Liver (tissue), 9 donors: ENCODE measurements around the gene INHBB. TPM values are rescaled to one million over a fixed set of nuclear protein-coding genes. Genes with fewer than 3 reads are reported as not detected.

ENCODE experiments used
- DNase-seq: peaks from one replicate; pipeline ENCODE4 v3.0.0-alpha.2; 2017; ENCODE audit warnings: low spot score
- H3K27ac ChIP-seq, 2 donors: one replicate each; pipeline ENCODE4 v1.7.0; 2013; ENCODE audit warnings: inconsistent platforms in 2 of 2, low read length in 2 of 2, control low read depth in 1 of 2, low read depth in 1 of 2, mild to moderate bottlenecking in 1 of 2
- H3K27me3 ChIP-seq, 4 donors: one replicate each; pipeline versions ENCODE4 v1.6.1 to v1.7.0; 2013; ENCODE audit warnings: low read length in 3 of 4, inconsistent platforms in 1 of 4, mild to moderate bottlenecking in 1 of 4, moderate library complexity in 1 of 4; ENCODE audit not compliant: control insufficient read depth in 4 of 4, insufficient read depth in 4 of 4
- H3K36me3 ChIP-seq, 4 donors: one replicate each; pipeline versions ENCODE4 v1.6.1 to v1.7.0; 2013; ENCODE audit warnings: low read length in 3 of 4, mild to moderate bottlenecking in 3 of 4, low read depth in 1 of 4, moderate library complexity in 1 of 4; ENCODE audit not compliant: control insufficient read depth in 4 of 4, insufficient read depth in 3 of 4
- H3K4me1 ChIP-seq, 4 donors: one replicate each; pipeline versions ENCODE4 v1.6.1 to v1.7.0; 2013; ENCODE audit warnings: low read length in 3 of 4, mild to moderate bottlenecking in 3 of 4, moderate library complexity in 1 of 4; ENCODE audit not compliant: control insufficient read depth in 4 of 4, insufficient read depth in 4 of 4
- H3K4me3 ChIP-seq, 3 donors: one replicate each; pipeline versions ENCODE4 v1.6.1 to v1.7.0; 2013; ENCODE audit warnings: low read length in 3 of 3, control low read depth in 1 of 3, low read depth in 1 of 3, mild to moderate bottlenecking in 1 of 3
- H3K9ac ChIP-seq, 2 donors: one replicate each; pipeline ENCODE4 v1.7.0; 2013; ENCODE audit warnings: low read length in 2 of 2, mild to moderate bottlenecking in 2 of 2, moderate library complexity in 2 of 2, control low read depth in 1 of 2, low read depth in 1 of 2
- H3K9me3 ChIP-seq, 4 donors: one replicate each; pipeline versions ENCODE4 v1.6.1 to v1.7.0; 2013; ENCODE audit warnings: low read length in 3 of 4; ENCODE audit not compliant: control insufficient read depth in 4 of 4
- EGR1 ChIP-seq, 2 donors: IDR thresholded peaks; 2 replicates each; pipeline ENCODE4 v1.6.1; 2016 to 2018; ENCODE audit warnings: antibody characterized with exemption in 2 of 2, low read depth in 2 of 2
- HNF4A ChIP-seq, 2 donors: conservative IDR thresholded peaks; 2 replicates each; pipeline ENCODE4 v1.6.1; 2016; ENCODE audit warnings: antibody characterized with exemption in 2 of 2, mild to moderate bottlenecking in 2 of 2
- JUND ChIP-seq, 2 donors: IDR thresholded peaks; 2 replicates each; pipeline ENCODE4 v1.6.1; 2016; ENCODE audit warnings: antibody characterized with exemption in 2 of 2
- NR2F2 ChIP-seq: IDR thresholded peaks from 2 replicates; pipeline ENCODE4 v1.6.1; 2016; ENCODE audit warnings: antibody characterized with exemption
- REST ChIP-seq: IDR thresholded peaks from 2 replicates; pipeline ENCODE4 v1.6.1; 2016; ENCODE audit warnings: antibody characterized with exemption, mild to moderate bottlenecking
- RXRA ChIP-seq, 2 donors: IDR thresholded peaks; 2 replicates each; pipeline ENCODE4 v1.6.1; 2017 to 2018; ENCODE audit warnings: antibody characterized with exemption in 2 of 2, mild to moderate bottlenecking in 1 of 2
- SP1 ChIP-seq: IDR thresholded peaks from 2 replicates; pipeline ENCODE4 v1.6.1; 2018; ENCODE audit warnings: antibody characterized with exemption, mild to moderate bottlenecking
- TAF1 ChIP-seq: conservative IDR thresholded peaks from 2 replicates; pipeline ENCODE4 v1.6.1; 2016; ENCODE audit warnings: antibody characterized with exemption, mild to moderate bottlenecking
- ZBTB33 ChIP-seq: IDR thresholded peaks from 2 replicates; pipeline ENCODE4 v1.6.1; 2016; ENCODE audit warnings: antibody characterized with exemption
- WGBS: extraction: QIAGEN DNeasy Blood & Tissue Kit; methylation state at CpG from one replicate; pipeline ENCODE4 v1.1.7; 2013; 5-methylcytosine and 5-hydroxymethylcytosine counted together
- polyA plus RNA-seq, 2 donors: library from polyadenylated mRNA; stranded (reverse) in 1 of 2; unstranded in 1 of 2; fragments of 200-250 nt in 1 of 2; fragments of >200 nt in 1 of 2; fragmentation: Nextera tagmentation in 1 of 2; extraction: Ambion mirVana in 1 of 2; gene quantifications; one replicate each; pipeline versions ENCODE4 v1.2.1 to v1.2.3, GENCODE V29; 2013 to 2015
- total RNA-seq, 2 donors: library from RNA; depleted of rRNA; stranded (reverse); fragments of >200 nt; gene quantifications; one replicate each; pipeline ENCODE4 v1.2.3, GENCODE V29; 2014
- TF ChIP-seq, protein P1 (sequence below): fragments of 150-350 bp; IDR thresholded peaks from 2 replicates; pipeline ENCODE4 v1.5.1; 2017; ENCODE audit warnings: improper control_type of control experiment, low read depth, low read length; ENCODE audit not compliant: missing input control
- donor health status: healthy.
- donor health status: healthy.
- donor health status: healthy.
- donor health status: healthy.
- donor health status: healthy.

INHBB gene
- total and polyA plus RNA-seq, 4 donors = 0.36 to 7.4 (median 2.1) TPM

GRCh38 chr2:120323214-120323613, 22.7 kb upstream of the INHBB start:
- WGBS = 48% methylated on average over 10 of the region's 10 CpGs

More at GRCh38 chr2:120323214-120323613, 22.7 kb upstream of the INHBB start:
- Histone ChIP-seq H3K27me3 (no peaks in the 10 kb centered on the region), H3K4me1 (peaks cover 0 to 13% (median 12%) of the 10 kb centered on the region in 4 donors), H3K4me3 (no peak overlapping the region), H3K36me3 (no peaks in the 10 kb centered on the region), H3K9ac (no peak overlapping the region), H3K27ac (no peak overlapping the region), H3K9me3 (no peaks in the 10 kb centered on the region)
- DNase-seq = no peak
- no peak for TF ChIP-seq SP1
- no peak for TF ChIP-seq REST
- TF ChIP-seq JUND (IDR thresholded peaks at IDR 0.05) = no peak
- TF ChIP-seq HNF4A (conservative IDR thresholded peaks at IDR 0.05) = peak in 1 of 2 donors; percentile 43
- TF ChIP-seq, protein P1, sequence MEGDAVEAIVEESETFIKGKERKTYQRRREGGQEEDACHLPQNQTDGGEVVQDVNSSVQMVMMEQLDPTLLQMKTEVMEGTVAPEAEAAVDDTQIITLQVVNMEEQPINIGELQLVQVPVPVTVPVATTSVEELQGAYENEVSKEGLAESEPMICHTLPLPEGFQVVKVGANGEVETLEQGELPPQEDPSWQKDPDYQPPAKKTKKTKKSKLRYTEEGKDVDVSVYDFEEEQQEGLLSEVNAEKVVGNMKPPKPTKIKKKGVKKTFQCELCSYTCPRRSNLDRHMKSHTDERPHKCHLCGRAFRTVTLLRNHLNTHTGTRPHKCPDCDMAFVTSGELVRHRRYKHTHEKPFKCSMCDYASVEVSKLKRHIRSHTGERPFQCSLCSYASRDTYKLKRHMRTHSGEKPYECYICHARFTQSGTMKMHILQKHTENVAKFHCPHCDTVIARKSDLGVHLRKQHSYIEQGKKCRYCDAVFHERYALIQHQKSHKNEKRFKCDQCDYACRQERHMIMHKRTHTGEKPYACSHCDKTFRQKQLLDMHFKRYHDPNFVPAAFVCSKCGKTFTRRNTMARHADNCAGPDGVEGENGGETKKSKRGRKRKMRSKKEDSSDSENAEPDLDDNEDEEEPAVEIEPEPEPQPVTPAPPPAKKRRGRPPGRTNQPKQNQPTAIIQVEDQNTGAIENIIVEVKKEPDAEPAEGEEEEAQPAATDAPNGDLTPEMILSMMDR = no peak
- TF ChIP-seq ZBTB33 = no peak
- TF ChIP-seq TAF1 = no peak
- peak in 1 of 2 donors; percentile 18 for TF ChIP-seq RXRA (IDR thresholded peaks at IDR 0.05)
- no peak for TF ChIP-seq NR2F2
- TF ChIP-seq EGR1 (IDR thresholded peaks at IDR 0.05; ENCODE audit: low read depth in 2 of 2) = no peak
